IPS DF 19.7 (cell line): Measurements from ENCODE around the gene TBX21.

ENCODE experiments used
- DNase-seq: peaks from one replicate; pipeline ENCODE4 v3.0.0-alpha.2; 2013; ENCODE audit warnings: low read depth, low spot score

The TBX21 gene

GRCh38 chr17:47698749-47699535, 34.1 kb upstream of the TBX21 start:
- DNase-seq: no peak

GRCh38 chr17:47699536-47699840, 33.5 kb upstream of the TBX21 start:
- no peak for DNase-seq

DNA sequence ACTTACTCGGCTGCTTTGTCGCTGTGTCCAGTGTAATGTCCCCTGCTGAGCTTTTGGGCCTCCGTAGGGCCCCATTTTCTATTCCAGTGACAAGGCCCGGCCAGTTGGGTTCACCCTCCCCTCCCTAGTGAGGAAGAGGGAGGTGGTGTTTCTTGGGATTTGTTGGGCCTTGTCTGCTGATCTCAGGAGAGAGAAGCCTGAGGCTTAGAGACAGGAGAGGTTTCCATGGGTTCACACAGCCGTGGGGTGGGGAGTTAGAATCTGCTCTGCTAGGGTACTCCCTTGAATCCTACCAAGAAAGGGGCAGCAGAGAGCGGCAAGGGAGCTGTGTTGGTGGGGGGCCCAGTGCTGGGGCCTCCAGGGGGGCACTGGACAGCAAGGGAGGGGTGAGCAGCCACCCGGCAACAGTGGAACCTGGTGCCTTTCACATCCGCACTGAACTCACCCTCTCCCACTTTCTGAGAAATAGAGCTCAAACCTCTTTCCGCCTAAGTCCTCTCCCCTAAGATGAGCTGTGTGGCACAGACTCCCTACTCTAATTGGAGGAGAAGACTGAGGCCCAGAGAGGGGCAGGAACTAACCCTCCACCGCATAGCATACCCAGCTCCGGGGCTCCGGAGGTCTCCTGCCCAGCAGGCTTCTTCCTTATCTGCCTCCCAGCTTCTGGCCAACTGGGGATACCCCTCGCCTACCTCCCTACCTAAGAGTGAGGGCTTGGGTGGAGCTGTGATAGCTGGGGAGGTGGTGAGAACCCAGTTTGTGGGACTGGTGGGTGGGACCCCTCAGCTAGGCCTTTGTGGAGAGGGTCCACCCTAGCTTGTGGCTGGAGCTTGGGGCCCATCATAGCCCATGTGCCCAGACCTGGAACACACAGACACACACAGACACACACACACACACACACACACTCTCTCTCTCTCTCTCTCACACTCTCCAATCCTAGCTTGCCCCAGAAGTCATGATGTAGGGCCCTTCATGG, 32.3 kb upstream of the TBX21 start:
- no peak for DNase-seq

GRCh38 chr17:47701608-47702007, 31.4 kb upstream of the TBX21 start:
- DNase-seq: no peak

- no peak for DNase-seq
Observed at GRCh38 chr17:47702391-47702995, 30.5 kb upstream of the TBX21 start.

- DNase-seq: no peak
Observed at GRCh38 chr17:47703191-47703591, 29.8 kb upstream of the TBX21 start.

DNA sequence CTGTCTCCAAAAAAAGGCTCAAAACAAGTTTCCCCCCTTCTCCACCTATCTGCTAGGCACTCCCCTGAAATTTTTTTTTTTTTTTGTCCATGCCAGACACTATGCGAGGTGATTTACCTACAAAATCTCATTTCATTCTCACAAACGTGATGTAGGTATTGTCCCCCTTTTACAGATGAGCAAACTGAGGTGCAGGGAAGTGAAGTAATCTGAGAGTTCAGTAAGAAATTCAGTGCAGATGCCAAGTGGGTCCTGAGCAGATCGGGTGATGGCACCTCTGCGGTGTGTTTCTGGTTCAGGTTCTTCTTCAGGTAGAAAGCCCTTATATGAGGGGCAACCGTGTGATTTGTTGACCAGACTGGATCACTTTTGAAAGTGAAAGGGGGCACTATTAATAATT, 29.4 kb upstream of the TBX21 start:
- no peak for DNase-seq

GRCh38 chr17:47704116-47704515, 28.9 kb upstream of the TBX21 start:
- DNase-seq: no peak

- no peak for DNase-seq
Observed at GRCh38 chr17:47704736-47705135, 28.3 kb upstream of the TBX21 start.

DNA sequence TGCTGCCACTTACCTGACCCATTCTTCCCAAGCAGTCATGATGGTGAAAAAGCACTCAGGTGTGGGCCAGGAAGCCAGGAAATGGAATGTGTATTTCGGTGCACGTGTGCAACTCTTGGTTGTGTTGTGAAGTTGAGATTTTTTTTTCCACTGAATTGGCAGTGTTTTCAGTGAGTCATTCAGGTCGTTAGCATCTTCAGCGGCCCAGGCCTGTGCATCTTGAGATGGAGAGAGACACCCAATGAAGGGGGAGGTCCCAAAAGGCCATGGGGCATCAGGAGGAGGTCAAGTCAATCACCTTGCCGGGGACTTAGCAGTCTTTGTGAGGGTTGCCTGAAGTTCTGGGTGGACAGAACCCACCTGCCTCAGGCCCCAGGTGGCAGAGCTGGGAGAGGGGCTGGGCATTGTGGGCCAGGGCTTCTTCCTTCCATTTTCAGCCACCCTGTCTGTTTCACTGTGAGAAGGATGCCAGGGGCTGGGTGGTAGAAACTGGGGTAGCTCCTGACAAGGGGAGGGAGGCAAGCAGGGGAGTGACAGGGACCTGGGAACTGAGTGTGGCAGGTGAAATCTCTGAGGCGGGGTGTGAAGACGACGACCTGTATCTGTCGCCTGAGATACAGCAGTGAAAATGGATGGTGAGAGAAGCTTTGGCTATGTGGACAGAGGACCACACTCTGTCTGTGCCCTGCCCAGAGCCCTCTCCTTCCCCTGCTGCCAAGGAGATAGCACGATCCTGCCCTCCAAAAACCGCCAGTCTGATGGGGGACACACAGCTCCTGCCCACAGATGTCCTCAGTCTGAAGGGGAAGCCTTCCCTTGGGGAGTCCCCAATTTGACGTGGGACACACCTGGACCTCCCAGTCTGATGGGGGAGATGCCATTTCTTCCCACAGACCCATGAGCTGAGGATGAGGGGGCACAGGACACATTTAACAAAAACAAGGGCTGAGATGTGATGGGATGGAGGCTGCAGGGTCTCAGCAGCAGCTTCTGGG, 27.2 kb upstream of the TBX21 start:
- no peak for DNase-seq

GRCh38 chr17:47707056-47707804, 25.8 kb upstream of the TBX21 start:
- no peak for DNase-seq

- no peak for DNase-seq
Observed at GRCh38 chr17:47707884-47708283, 25.2 kb upstream of the TBX21 start.

GRCh38 chr17:47708312-47708863, 24.6 kb upstream of the TBX21 start:
- no peak for DNase-seq

- no peak for DNase-seq
Observed at GRCh38 chr17:47708864-47709541, 24.0 kb upstream of the TBX21 start.

DNA sequence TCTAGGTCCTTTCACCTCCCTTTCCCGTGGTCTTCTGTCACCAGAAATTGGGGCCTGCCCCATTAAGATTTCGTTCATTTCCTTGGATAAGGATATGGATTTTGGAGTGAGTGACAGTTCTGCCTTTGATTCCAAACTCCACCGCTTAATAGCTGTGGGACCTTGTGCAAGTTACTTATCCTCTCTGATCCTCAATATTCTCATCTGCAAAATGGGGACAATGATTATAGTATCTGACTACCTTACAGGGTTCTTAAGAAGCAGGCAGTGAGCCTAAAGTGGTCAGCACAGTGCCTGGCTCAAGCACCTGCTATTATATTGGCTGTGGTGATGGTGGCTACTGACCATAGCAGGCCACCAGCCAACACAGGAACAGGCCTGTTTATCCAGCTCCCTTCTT, 23.4 kb upstream of the TBX21 start:
- DNase-seq: no peak

- no peak for DNase-seq
Observed at GRCh38 chr17:47711366-47712099, 21.5 kb upstream of the TBX21 start.

DNA sequence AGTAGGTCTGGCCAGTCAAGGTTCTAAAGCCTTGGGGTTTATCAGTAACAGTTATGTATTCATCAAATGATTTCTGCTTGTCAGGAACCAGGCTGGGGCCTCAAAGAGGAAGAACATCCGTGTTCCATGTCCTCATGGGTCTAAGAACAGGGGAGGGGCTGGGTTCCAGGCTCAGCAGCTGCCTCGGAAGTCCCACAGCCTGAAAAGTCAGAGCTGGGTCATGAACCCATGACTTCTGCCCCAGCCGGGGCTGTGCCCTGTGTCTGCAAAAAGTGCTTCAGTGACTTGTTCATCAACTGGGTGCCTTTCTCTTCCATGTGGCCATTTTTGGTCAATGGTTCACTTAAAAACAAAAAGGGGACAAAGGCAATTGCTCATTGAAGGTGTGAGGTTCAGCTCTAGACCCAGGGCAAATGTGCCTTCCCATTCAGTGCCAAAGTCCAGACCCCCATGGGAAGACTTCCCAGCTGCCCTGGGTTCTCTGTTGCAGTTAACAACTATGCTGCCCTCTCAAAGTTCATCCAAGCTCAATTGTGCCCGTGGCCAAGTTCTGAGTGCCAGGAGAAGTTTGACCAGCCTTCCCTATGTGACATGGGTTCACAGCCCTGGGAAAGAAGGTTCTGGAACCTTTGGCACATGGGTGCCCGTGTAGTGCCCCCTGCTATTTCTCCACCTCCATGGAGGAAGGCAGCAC, 20.6 kb upstream of the TBX21 start:
- DNase-seq: no peak

DNA sequence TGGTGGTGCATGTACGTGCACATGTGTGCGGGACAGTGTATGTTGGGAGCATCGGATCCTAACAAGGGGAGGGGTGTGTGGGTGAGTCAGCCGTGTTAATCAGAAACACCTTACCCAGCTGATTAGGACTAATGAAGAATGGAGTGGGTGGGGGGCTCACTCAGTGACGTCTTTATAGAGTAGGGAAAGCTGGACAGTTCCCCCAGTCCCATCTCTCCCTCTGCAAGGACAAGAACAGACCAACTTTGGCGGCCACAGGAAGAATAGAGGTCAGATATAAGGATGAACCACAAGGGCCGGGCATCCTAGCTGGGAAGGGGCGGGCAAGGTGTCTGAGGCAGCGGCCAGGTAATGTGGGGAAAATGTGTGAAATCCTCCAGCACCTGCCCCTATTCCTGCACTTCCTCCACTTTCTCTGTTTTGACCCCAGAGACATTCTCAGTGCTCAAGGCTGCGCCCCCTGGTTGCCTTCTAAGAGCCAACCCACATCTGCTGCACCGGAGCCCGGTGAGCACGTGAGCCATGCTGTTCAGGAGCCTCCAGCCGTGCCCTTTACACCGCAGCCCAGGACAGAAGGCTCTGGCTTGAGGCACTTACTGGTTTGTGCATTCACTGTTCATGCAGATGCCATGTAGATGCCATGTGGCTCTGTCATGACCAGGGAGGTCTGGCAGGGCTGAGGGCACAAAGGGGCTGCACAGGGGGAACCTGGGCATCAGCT, 18.9 kb upstream of the TBX21 start:
- DNase-seq: no peak
